ENCODE data around the gene SHISA3. TPM values are rescaled to one million over a fixed set of nuclear protein-coding genes. Genes with fewer than 3 reads are reported as not detected.

Gene SHISA3
- total and polyA plus RNA-seq, 2 of the 8 experiments (the other 6 are each of a cell fraction or from before 2014, with no cell fraction given): 2.0 to 9.3 TPM

GRCh38 chr4:42445038-42445437 lies 47.8 kb downstream of the SHISA3 start:
- H2AK5ac ChIP-seq (ENCODE audit: low read depth, low read length): no peak overlapping the region
- DNase-seq (ENCODE audit: low read depth in 1 of 2, low spot score in 2 of 2) (no peak), FAIRE-seq (no peak)
- H2BK15ac ChIP-seq (ENCODE audit: low read length): no peak overlapping the region
- H3K79me1 ChIP-seq (ENCODE audit: low read depth, low read length): no peaks in the 10 kb centered on the region
- TF ChIP-seq EP300 (IDR thresholded peaks at IDR 0.05; ENCODE audit: borderline replicate concordance in 1 of 2, low read depth in 2 of 2, low read length in 2 of 2): no peak
- TF ChIP-seq POLR2A (IDR thresholded peaks at IDR 0.05; ENCODE audit: control extremely low read depth in 1 of 2, low read depth in 2 of 2, low read length in 2 of 2): no peak
- no peak overlapping the region for H4K5ac ChIP-seq (ENCODE audit: insufficient read length, low read depth, low read length)
- H4K20me1 ChIP-seq (replicated peaks in 1 of 2; ENCODE audit: control insufficient read depth in 1 of 2, insufficient read depth in 2 of 2, low read length in 2 of 2): no peaks in the 10 kb centered on the region
- POLR2A ChIA-PET (ENCODE audit: partially characterized antibody): no interaction called here
- no peaks in the 10 kb centered on the region for H3K9me3 ChIP-seq (ENCODE audit: insufficient read depth in 2 of 2, low read depth in 1 of 2, low read length in 1 of 2)
- H2AFZ ChIP-seq (ENCODE audit: low read length): no peak overlapping the region
- no peaks in the 10 kb centered on the region for H3K36me3 ChIP-seq (ENCODE audit: control insufficient read depth in 2 of 4, insufficient read depth in 4 of 4, low read length in 3 of 4)
- no peak overlapping the region for H2BK20ac ChIP-seq (ENCODE audit: low read length)
- H3K14ac ChIP-seq (ENCODE audit: insufficient read length): no peak overlapping the region
- H3K9ac ChIP-seq (replicated peaks in 1 of 4; ENCODE audit: extremely low read depth in 1 of 4, low read depth in 3 of 4, low read length in 3 of 4): no peak overlapping the region
- H2BK12ac ChIP-seq (ENCODE audit: low read depth, low read length): no peak overlapping the region
- no peak overlapping the region for H2BK5ac ChIP-seq (ENCODE audit: low read depth, low read length)
- no peaks in the 10 kb centered on the region for H3K27me3 ChIP-seq (replicated peaks in 1 of 4; ENCODE audit: control insufficient read depth in 3 of 4, extremely low read depth in 1 of 4, insufficient read depth in 3 of 4, low read length in 3 of 4)
- H2BK120ac ChIP-seq (replicated peaks; ENCODE audit: low read depth, low read length): no peak overlapping the region
- no peaks in the 10 kb centered on the region for H3K23me2 ChIP-seq (ENCODE audit: low read depth, low read length)
- H3K23ac ChIP-seq (ENCODE audit: insufficient read length): no peak overlapping the region
- no peaks in the 10 kb centered on the region for H3K4me1 ChIP-seq (replicated peaks in 1 of 4; ENCODE audit: control insufficient read depth in 3 of 4, insufficient read depth in 4 of 4, low read length in 3 of 4)
- no peak overlapping the region for H3K18ac ChIP-seq (ENCODE audit: extremely low read depth, low read length)
- H3K4ac ChIP-seq (replicated peaks; ENCODE audit: insufficient read length, low read depth, low read length): no peak overlapping the region
- H3K4me2 ChIP-seq (ENCODE audit: insufficient read depth in 1 of 2, low read depth in 2 of 2, low read length in 2 of 2): no peak overlapping the region
- H3K79me2 ChIP-seq (ENCODE audit: control insufficient read depth in 1 of 2, insufficient read depth in 2 of 2, low read length in 2 of 2): no peaks in the 10 kb centered on the region
- no peak overlapping the region for H3K27ac ChIP-seq (ENCODE audit: low read depth, low read length)
- H3K4me3 ChIP-seq (ENCODE audit: extremely low read depth in 1 of 4, insufficient read depth in 2 of 4, low read depth in 3 of 4, low read length in 4 of 4): no peak overlapping the region
- whole genome bisulfite sequencing, 2 experiments (ENCODE audit: extremely low coverage in 1 of 2, insufficient coverage in 1 of 2, insufficient read length in 1 of 2, insufficient replicate concordance in 2 of 2, low coverage in 1 of 2, low lambda C conversion rate in 2 of 2, missing lambda C conversion rate in 1 of 2): 92% methylated on average over 5 of the region's 5 CpGs; no CpG with 5 or more reads in 1 of the 2 experiments
- no peak overlapping the region for H4K91ac ChIP-seq (replicated peaks; ENCODE audit: insufficient read length, low read length)
- H4K8ac ChIP-seq (ENCODE audit: extremely low read depth, insufficient read depth, low read length): no peak overlapping the region
- H3K56ac ChIP-seq (replicated peaks; ENCODE audit: insufficient read length, low read depth, low read length): no peak overlapping the region
- CTCF ChIA-PET (ENCODE audit: partially characterized antibody): interaction anchor here (1.2 kb wide), 2 partner anchors 24 to 68 kb away, joined by 3 read pairs; no protein-coding TSS in a partner anchor
